NCI-H82 (cell line): ENCODE measurements around the gene CPNE4.
"Not testable (repeated sequence)": the region's sequence is repeated elsewhere in the genome, so short reads cannot be mapped to it uniquely, and the experiment has no call there.

Experiments used
- DNase-seq: peaks from one replicate; lab custom pipeline; 2025; lab: John Stamatoyannopoulos, UW

The CPNE4 gene

DNA sequence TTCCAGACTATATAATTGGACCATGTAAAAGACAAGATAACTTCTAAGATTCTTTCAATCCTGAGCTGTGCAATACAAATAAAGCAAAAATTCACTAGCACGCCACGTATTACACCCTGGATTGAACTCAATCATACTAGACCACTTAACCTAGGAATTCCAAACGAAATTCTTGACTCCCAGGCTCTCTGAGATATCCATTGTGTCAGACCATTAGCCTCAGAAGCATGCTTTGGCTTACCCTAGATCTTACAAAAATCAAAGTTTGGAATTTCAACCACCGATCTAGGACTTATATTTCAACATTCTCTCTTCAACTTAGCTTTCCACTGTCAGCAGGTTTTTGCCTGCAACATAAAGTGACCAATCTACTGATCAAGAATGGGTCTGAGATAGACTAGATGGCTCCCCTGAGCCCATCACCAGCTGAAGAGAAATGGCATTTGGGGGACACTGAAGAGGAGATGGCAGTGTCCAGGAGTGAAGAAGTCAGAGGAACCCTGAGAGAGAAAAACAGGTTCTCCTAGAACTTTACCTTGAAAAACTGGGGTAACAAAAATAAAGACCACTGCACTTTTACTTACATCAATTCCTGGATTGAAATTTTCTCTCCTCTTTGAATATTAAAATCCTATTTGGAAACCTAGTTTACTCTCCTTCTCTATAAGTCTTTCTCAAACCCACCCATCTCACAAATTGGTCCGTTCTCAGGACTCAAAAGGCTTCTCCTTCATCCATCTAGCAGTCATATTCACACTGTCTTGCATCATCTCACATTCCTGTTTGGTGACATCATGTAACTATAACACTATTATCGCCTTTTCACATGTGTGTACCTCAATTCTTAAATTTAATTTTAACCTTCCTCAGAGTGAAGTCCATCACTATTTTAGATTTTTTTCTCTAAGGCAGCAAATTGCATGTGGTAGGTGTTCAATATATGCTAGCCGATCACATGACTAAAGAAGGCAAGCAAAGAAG is 18.5 kb downstream of the CPNE4 start:
- no peak for DNase-seq

DNA sequence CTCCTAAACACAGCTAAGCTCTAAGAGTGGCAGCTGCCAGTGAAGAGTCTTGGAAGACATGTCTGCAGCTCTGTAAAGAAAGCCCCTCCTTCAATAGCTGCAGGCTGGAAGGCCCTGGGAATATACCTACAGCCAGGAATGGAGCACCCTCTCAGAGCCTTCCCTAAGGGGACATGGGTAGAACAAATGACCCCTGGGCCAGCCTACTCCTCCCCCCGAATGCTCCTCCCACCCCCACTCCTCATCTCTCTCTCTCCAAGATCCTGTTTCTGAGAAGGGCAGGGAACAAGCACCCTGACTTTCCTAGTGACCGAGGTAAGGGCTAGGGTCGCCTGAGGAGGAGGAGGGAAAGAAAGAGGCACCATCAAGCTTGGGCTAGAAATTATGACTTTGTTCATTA is 20.7 kb downstream of the CPNE4 start:
- no peak for DNase-seq

DNA sequence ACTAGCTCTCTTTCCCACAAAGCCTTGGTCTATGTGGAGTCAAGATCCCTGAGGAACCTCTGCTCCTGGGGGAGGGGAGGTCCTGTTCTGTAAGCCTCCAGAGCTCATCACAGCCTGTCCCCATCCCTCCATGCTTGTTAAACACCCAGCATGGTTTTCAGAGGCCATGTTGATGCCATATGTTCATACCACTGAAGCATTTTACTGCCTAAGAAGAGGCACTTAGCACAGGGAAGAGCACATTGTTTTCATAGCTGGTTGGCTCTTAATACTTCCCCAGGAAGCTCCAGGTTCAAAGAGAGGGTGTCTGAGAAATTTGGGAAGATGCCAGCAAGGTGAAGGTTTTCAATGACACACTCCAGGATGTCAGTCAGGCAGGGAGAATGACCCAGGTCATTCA is 25.6 kb downstream of the CPNE4 start:
- DNase-seq = peak; percentile 66

DNA sequence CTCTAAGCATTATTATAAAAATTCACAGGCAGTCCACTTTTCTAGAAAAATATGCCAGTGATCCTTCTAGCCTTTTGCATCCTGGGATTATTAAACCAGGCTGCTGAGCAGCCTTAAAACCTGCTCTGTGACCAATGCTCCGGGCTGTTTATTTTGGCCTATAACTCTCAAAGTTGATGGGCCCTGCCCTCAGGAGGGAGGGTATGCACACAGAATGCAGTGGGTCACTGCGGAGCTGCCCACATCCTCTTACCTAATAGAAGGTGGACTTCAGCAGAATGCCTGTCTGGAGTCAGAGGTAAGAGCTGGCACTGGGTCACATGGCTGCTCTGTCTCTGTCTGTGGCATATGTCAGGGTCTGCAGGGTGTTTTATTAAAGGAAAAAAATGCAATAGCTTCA is 26.0 kb downstream of the CPNE4 start:
- no peak for DNase-seq

DNA sequence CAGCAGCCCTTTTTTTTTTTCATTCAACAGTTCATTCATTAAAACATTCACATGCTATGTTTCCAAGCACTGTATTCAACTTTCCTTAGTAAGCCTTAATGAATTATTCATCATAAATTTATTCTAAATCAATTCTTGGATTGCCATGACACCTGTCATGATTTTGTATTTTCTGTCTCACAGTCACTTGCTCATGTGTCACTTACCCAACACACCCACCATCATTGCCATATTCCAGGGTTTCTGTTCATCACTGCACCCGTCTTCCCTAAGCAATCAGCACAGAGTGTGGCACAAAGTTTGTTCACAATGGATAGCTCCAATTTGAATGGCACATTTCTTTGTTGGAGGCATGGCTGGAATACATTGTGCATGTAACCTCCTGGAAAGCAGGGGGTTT is 27.2 kb downstream of the CPNE4 start:
- no peak for DNase-seq

DNA sequence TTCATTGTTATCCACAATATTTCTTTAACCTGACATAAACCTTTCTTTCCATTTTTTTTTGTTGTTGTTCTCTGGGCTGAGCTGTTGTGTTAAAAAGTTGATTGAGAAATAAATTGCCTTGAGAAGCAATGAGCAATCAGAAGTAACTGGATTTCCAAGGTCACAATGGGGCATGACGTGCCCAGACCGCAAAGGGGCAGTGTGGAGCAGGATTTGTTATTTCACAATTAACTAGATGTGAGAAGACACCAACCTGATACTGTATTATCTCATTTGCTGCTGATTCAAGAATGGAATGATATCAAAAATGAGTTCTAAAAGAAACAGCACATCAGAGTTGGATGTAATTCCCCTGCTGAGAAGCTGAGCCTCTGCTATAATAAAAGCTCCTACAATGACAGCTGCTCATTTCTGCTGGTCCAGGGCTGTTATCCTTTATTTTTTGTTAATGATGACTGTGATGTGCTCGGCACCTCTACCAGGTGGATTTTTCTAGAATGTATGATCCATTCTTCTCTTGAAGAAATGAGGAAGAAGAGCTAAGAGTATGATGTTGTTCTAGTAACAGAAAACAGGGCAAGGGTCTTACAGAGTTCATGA is 28.1 kb downstream of the CPNE4 start:
- DNase-seq = peak; percentile 75

DNA sequence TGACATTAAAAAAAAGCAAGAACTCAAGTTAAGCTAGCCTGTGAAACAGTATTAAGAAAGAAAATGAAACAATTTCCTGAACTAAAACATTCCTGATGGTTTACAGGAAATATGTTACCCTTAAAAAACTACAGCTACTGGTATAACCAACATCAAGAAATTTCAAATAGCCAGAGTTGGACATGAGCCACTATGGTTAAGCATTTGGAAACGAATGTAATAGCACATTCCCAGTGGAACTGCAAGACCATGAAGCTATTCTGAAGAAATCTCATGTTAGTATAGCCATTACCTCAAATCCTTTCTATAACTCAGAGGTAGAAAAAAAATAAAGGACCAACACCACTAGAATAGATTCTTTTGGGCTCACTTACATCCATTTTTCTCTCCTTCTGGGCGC is 30.2 kb downstream of the CPNE4 start:
- DNase-seq = no peak

DNA sequence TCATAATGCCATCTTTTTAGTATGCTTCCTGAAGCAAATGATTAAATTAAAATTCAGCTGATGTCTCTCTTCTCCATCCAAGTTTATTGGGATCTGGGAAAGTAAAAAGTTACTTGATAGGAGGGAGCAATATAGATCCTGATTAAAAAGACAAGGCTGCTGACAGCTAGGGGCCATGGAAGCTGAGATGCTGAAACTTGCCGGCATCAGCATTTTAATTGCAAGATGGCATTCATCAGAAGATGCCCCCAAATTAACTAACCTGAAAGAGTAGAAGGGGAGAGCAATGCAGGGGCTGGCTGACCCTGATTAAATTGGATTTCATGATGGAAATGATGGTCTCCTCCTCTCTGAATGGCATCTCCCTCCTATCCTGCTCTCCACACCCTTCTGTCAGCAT is 31.1 kb downstream of the CPNE4 start:
- no peak for DNase-seq

DNA sequence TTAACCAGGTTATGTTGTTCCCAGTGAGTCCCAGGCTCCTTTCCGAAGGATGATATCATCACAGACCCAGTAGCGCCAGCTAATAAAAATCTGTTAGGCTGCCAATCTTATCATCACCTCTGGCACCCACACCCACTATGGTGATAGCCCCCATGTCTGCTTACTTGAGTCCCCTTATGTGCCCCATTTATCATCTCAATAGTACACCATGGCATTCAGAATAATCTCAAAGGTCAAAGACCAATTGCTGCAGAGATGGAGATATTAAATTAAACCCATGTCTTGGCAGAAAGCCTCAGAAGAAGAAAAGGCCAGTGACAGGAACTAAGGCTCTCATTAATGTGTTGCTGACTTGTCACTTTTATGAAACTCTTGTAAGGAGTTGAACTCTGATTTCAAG is 32.8 kb downstream of the CPNE4 start:
- no peak for DNase-seq

DNA sequence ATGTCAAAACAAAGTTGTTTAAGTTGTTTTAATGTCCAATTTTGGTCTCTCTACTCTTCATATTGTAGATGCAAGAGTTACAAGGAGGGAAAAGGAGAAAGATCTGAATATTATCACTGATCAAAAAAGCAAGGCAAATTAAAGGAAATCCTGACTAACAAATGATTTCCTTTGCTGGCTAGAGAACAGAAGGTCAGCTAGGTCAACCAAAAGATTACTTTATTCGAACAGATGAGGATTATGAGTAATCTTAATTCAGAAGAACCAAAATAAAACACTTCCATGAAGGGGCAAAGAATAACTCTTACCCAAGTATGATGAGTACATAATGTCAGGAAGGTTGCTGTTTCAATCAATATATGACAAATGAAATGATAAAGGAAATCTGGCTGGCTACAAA is 33.8 kb downstream of the CPNE4 start:
- DNase-seq = no peak

DNA sequence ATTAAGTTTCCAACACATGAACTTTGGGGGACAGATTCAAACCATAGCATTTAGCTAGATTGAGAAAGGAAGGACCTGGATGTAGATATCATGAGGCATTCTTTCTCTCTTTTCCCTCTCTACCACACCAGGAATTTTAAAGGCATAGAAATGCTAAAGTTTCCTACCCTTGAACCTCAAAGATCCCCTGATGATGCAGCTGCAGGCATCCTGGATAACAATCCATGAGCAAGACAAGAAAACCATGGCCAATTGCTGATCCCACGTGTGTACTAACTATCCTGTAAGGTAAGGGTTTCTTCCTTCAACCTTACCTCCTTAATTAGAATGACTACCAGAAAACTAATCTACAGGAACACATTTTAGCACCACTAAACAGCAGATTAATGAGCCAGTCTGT is 36.8 kb downstream of the CPNE4 start:
- DNase-seq = no peak

DNA sequence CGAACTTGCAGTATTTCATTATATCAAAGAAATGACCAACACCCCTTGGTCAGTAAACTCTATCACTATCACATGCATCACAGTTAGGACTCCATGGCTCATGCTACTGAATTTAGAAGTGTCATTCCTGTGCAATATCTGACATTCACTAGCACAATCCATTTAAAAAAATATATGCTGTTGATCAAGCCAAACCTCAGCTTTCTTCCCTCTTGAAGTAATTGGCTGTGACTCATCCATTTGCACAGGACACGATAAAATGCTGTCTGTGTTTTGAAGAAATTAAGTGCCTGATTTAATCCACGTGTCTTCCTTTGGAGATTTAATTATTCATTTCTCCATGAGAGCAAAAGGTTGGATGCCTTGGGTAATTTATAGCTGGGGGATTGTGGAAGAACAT is 38.9 kb downstream of the CPNE4 start:
- DNase-seq = no peak

DNA sequence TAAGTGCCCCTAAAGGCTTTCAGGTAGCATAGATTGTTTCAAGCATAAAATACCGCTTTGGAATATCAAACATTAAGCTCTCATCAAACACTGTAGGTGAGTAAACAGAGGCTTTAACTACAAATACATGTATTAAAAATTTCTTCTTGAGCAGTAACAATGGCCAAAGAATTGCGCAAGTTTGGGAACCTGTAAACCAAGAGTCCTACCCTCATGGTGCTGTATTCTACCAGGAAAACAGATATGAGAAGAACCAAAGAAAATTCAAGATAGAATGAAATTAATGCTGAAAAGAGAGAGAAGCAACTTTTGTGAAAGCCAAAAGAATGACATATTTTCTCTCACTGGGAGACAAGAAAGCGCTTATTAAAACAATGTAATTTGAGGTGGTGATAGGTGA is 45.5 kb downstream of the CPNE4 start:
- no peak for DNase-seq

DNA sequence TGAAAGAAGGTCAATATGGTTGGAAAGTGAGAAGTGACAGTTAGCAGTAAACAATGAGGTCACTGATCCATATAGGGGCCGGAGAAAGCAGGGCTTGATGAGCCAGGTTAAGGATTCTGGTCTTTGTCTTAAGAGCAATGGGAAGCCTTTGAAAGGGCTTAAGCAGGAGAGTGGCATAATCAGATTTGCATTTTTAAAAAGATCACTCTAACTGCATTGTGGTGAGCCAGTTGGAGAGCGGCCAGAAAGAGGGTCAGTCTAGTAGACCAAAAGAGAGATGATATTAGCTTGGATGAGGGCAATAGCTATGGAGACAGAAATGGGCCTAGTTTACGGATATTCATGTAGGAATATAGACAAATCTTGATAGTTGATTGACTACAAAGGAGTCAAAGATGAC is 46.6 kb downstream of the CPNE4 start:
- DNase-seq = peak; percentile 96

DNA sequence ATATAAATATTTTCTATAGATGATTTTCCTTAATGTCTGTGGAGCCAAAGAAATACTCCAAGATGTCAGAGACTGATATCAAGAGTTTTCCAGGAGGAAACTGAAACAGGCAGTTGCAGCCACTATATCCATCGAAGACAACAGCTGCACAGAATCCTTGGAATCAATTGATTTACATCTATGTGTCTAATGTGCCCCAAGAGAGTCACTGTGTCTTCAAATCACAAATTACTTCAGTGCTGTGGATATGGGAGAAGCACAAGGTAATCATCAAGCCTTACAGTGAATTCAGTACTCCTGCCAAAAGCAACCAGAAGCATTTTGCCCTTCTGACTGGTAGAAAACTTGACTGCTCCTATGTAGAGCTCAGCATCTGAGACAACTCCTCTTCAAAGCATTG is 51.1 kb downstream of the CPNE4 start:
- DNase-seq = no peak

DNA sequence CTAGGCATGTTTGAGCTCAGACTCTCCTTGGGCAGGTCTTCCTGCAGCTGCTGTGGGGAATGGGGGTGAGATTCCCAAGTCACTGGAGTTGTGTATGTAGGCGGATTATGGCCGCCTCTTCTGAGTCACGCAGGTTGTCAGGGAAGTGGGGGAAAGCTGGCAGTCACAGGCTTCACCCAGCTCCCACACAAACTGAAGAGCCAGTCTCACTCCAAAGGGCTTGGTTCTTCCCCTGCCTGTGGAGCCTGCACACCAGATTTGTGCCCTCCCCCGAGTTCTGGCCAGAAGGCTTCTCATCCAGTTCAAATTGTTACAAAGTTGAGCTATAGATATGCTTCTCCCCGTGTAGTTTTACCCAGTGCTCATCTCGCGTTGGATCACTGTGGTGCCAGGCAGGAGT is 53.5 kb downstream of the CPNE4 start:
- DNase-seq = no peak

DNA sequence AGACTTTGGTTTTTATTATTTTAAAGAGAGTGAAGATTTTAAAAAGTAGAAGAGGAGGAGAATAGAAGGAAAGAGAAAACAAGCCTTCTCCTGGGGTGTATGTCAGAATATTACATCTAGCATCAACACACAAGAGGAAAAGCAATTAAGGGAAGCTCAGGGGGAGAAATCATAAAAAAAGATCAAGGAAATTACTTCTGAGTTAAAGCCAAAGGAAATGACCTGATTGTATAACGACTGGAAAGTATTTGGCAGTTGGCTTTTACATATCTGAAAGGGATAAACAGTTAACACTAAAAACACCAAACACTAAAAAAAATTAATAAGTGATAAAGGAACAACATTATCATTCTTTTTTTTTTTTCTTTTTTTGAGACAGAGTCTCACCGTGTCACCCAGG is 58.4 kb downstream of the CPNE4 start:
- no peak for DNase-seq

DNA sequence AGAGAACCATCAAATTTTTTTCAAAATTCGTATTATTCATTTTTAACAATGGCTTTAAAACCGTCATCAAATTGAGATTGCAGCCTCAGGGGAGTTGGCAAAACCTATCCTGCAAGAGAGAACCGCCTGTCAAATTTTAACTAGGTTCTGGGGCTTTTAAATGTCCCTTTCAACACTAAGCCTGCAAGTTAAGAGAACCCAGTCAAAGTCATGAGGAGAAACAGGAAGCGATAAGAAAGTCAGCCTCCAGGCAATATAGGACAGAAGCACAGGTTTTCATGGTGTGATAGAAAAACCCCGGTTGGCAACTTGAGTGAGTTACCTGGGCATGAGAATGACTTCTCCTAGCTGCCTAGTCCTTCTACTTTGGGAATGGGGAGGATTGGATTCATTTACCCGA is 59.8 kb downstream of the CPNE4 start:
- DNase-seq = no peak

DNA sequence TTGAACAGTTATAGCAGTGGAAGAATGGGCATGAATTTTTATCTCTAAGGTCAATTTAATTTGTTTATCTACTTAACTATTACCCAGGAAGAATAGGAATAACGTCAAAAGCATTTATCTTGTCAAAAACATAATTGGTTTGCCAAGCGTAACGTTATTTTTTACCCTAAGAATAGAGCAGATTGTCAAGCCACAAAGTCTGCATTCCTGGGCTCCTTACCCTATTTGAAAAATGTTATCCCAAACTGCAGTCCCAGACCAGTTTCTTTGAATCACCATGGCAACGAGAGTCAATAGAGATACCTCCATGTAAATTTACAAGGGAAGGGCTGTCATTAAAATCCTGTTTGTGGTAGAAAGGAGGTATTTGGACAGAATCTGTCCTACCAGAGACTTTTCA is 61.1 kb downstream of the CPNE4 start:
- DNase-seq = no peak

DNA sequence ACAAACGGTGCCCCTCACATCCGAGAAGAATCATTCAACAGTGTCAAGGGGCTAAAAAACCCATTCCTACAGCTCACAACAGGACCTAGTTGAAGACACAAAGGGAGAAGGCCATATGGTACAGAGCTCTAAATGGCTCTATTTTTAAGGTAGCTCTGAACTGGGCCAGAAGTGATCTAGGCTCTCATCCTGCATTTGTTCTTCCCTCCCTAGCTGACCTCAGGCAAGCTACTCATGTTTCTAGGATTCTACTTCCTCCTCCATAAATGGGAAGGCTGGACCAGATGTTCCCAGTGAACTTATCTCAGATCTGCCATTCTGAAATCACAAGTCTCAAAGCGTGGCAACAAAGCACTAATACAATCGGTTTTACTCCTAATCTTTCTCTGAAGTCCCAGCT is 62.3 kb downstream of the CPNE4 start:
- no peak for DNase-seq

DNA sequence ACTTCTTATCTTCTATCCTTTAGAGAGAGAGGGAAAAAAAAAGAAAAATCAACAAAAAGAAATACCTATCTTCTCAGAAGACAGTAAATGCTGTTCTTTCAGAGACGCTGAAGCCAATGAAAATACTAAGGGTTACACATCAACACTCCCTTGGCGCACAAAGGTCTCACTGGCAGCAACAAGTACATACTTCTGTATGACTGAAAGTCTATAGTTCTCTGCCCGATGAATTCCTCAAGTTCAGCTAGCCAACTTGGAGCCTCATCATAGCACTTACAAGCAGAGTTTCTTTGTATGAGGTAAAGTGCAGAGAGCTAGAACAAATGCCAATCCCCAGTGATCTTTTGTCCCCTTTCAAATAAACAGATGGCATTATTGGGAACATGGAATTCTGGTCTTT is 62.7 kb downstream of the CPNE4 start:
- no peak for DNase-seq

DNA sequence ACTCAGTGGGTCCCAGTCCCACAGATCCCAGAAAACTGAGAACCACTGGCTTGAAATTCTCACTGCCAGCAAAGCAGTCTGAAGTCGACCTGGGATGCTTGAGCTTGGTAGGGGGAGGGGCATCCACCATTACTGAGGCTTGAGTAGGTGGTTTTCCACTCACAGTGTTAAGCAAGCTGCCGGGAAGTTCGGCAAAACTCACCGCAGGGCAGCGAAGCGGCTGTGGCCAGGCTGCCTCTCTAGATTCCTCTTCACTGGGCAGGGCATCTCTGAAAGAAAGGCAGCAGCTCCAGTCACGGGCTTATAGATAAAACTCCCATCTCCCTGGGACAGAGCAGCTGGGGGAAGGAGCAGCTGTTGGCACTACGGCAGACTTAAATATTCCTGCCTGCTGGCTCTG is 71.4 kb downstream of the CPNE4 start:
- not testable (repeated sequence) for DNase-seq

DNA sequence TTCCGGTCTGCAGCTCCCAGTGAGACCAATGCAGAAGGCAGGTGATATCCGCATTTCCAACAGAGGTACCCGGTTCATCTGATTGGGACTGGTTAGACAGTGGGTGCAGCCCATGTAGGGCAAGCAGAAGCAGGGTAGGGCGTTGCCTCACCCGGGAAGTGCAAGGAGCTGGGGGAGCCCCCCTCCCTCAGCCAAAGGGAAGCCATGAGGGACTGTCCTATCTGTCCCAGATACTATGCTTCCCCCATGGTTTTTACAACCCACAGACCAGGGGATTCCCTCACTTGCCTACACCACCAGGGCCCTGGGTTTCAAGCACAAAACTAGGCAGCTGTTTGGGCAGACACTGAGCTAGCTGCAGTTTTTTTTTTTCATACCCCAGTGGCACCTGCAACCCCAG is 71.8 kb downstream of the CPNE4 start:
- no peak for DNase-seq

DNA sequence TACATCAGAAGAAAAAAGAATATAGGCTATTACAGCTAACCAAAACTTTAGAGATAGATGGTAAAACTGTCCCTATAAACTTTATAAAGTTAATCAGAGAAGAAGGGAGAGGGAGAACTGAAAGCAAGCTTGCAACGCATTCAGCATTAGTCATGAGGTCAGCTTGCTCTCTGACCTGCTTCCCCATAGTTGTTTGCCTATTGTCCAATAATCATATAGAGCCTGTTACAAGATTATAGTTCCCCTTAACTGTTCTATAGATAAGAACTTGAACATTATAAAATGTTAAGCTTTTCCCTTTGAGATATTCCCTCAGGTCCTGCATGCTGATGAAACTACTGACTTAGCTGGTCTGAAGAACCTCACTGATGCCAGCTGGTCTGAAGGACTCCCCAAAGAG is 74.5 kb downstream of the CPNE4 start:
- DNase-seq = no peak
